CD4-positive, CD25-positive, alpha-beta regulatory T cell (primary cell): ENCODE data around the gene ZNF821. TPM values are rescaled to one million over a fixed set of nuclear protein-coding genes. Genes with fewer than 3 reads are reported as not detected.

Source experiments
- ATAC-seq, 2 donors: fragments of 150-1000 bp; cut with Tn5 transposase; one replicate each; pipeline ENCODE4 v1.10.0; 2021; ENCODE audit warnings: low read depth in 2 of 2, moderate number of reproducible peaks in 2 of 2, moderate library complexity in 1 of 2
- DNase-seq, 3 donors: peaks; one replicate each; pipeline versions ENCODE4 v3.0.0 to v3.0.0-alpha.2; 2012 to 2022; ENCODE audit warnings: mixed read lengths in 1 of 3
- H3K27ac ChIP-seq: one replicate; pipeline ENCODE4 v1.7.0; 2013; ENCODE audit warnings: mild to moderate bottlenecking, low read length; ENCODE audit not compliant: insufficient read depth, poor library complexity, severe bottlenecking
- H3K27me3 ChIP-seq: one replicate; pipeline ENCODE4 v1.7.0; 2013; ENCODE audit warnings: low read length; ENCODE audit not compliant: control insufficient read depth, insufficient read depth
- H3K36me3 ChIP-seq: one replicate; pipeline ENCODE4 v1.7.0; 2013; ENCODE audit warnings: mild to moderate bottlenecking, low read length, moderate library complexity; ENCODE audit not compliant: control insufficient read depth, insufficient read depth
- H3K4me1 ChIP-seq: 2 replicates; pipeline ENCODE4 v1.7.0; 2013; ENCODE audit warnings: mild to moderate bottlenecking, low read length; ENCODE audit not compliant: insufficient read depth, control insufficient read depth, poor library complexity, severe bottlenecking
- H3K4me3 ChIP-seq: one replicate; pipeline ENCODE4 v1.7.0; 2013; ENCODE audit warnings: low read depth, mild to moderate bottlenecking, low read length, moderate library complexity
- H3K9me3 ChIP-seq, 2 experiments: 1 replicate in 1 of 2; 2 replicates in 1 of 2; pipeline ENCODE4 v1.7.0; 2013; ENCODE audit warnings: low read length in 2 of 2, mild to moderate bottlenecking in 1 of 2, moderate library complexity in 1 of 2; ENCODE audit not compliant: control insufficient read depth in 2 of 2
- H3K27ac Mint-ChIP-seq, 3 donors: one replicate each; pipeline ENCODE4 v1.8.0; 2020 to 2022; ENCODE audit warnings: mild to moderate bottlenecking in 3 of 3, mixed read lengths in 3 of 3, moderate library complexity in 2 of 3
- H3K27me3 Mint-ChIP-seq: one replicate; pipeline ENCODE4 v1.8.0; 2022; ENCODE audit warnings: mild to moderate bottlenecking, mixed read lengths
- H3K36me3 Mint-ChIP-seq: one replicate; pipeline ENCODE4 v1.8.0; 2020; ENCODE audit warnings: mixed read lengths
- H3K4me1 Mint-ChIP-seq, 4 donors: one replicate each; pipeline ENCODE4 v1.8.0; 2020 to 2022; ENCODE audit warnings: mixed read lengths in 4 of 4, mild to moderate bottlenecking in 1 of 4
- H3K4me3 Mint-ChIP-seq, 4 donors: one replicate each; pipeline ENCODE4 v1.8.0; 2020 to 2022; ENCODE audit warnings: mild to moderate bottlenecking in 4 of 4, mixed read lengths in 4 of 4, moderate library complexity in 3 of 4
- H3K9me3 Mint-ChIP-seq, 7 donors: one replicate each; pipeline ENCODE4 v1.8.0; 2020 to 2022; ENCODE audit warnings: mixed read lengths in 7 of 7, mild to moderate bottlenecking in 3 of 7, moderate library complexity in 2 of 7
- polyA plus RNA-seq, 4 donors: library from polyadenylated mRNA; unstranded; fragments of 300-500 nt; fragmentation: Illumina TruSeq; gene quantifications; one replicate each; pipeline ENCODE4 v1.2.3, GENCODE V29; 2021
- total RNA-seq: library from RNA; stranded (reverse); gene quantifications from one replicate; pipeline ENCODE4 v1.2.3, GENCODE V29; 2022

The ZNF821 gene
- total and polyA plus RNA-seq, 5 donors from 2014 or later: 13.3 to 21.6 (median 15.2) TPM

DNA sequence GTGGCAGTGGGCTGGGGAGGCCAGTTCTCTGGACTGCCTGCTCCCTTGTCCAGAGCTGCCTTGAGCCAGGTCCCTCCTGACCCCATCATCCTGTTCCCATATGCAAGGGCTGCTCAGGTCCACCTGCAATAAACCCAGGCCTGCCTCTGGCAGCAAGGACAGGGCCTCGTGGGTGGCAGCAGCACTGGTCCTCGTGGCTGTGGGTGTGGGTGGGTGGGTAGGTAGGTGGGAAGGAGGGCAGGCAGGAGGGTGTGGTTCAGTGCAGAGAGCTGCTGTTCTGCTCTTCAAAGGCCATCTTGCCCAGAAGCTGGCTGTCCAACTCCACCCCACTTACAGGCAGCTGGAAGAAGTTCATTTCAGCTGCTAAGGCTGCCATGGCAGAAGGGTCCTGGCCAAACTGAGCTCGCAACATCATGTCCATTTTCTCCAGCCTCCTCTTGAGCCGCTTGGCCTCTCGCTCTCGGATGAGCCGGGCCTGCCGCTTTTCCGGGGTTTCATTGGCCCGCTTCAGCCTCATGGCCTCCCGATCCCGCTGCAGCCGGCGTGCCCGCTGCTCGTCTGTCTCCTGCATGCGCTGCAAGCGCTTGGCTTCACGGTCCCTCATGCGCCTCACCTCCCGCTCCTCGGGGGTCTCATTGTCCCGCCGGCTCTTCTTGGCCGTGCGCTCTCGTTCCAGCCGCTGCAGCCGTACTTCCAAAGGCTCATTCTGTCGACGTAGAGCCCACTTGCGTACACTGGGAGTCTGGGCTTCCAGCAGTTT lies 24.0 kb downstream of the ZNF821 start:
- no peak overlapping the region for H3K4me3 Mint-ChIP-seq

DNA sequence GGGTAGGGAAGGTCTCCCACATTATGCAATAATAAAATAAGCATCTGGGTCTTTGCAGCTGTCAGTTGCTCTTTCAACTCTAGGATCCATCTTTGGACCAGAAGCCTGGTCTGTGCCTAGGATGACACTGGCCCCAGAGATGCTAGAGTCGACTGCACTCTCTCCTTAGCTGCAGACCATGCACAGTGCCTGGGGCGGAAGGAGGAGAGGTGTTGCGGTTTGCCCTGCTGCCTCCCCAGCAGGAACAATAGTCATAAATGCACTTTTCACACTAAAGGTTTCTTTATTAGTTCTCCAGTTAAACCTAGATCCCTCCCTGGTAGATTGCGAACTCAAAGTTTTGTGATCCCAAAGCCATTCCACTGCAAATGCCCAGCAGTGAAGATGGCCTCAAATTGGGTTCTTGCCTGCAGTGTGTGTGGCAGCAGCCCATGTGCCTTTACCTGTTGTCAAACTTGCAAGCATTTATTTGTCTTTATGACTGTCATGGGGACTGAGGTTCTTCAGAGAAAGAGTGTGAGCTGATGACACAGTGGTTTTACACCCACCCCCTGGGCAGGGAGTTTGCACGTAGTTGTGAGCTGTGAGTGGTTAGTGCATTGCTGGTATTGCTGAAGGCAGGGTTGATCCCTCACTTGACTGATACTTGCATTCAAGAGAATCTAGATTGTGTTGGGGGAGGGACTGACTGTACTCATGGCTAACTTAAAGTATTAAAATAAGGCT lies 27.9 kb downstream of the ZNF821 start:
- H3K4me1 Mint-ChIP-seq: peaks cover 28 to 72% (median 54%) of the 10 kb centered on the region in 4 donors
- Histone ChIP-seq H3K4me1 (peaks cover 26% of the 10 kb centered on the region), H3K36me3 (peaks cover 42% of the 10 kb centered on the region), H3K9me3 (no peaks in the 10 kb centered on the region), H3K27me3 (no peaks in the 10 kb centered on the region), H3K27ac (peak overlapping the region; percentile 48), H3K4me3 (no peak overlapping the region)
- ATAC-seq (peak; percentile 38 to 40), DNase-seq (peak in 1 of 3 donors; percentile 52)
- H3K4me3 Mint-ChIP-seq: peak overlapping the region; percentile 20 to 46 (median 28)
- no peaks in the 10 kb centered on the region for H3K9me3 Mint-ChIP-seq
- peaks cover 25% of the 10 kb centered on the region for H3K36me3 Mint-ChIP-seq
- H3K27me3 Mint-ChIP-seq: no peaks in the 10 kb centered on the region
- H3K27ac Mint-ChIP-seq: peak overlapping the region in 2 of 3 donors; percentile 30 to 81

More for the DNA sequence above, 24.0 kb downstream of the ZNF821 start:
- no peak for ATAC-seq
- Mint-ChIP-seq H3K36me3 (peaks cover 39% of the 10 kb centered on the region), H3K4me1 (peaks cover 20 to 37% (median 25%) of the 10 kb centered on the region in 4 donors), H3K27me3 (no peaks in the 10 kb centered on the region), H3K9me3 (no peaks in the 10 kb centered on the region), H3K27ac (peak overlapping the region in 2 of 3 donors; percentile 31 to 43)
- peaks cover 5% of the 10 kb centered on the region for H3K4me1 ChIP-seq
- peaks cover 71% of the 10 kb centered on the region for H3K36me3 ChIP-seq
- DNase-seq: no peak
- no peak overlapping the region for H3K4me3 ChIP-seq
- no peaks in the 10 kb centered on the region for H3K27me3 ChIP-seq
- H3K9me3 ChIP-seq: no peaks in the 10 kb centered on the region
- no peak overlapping the region for H3K27ac ChIP-seq

DNA sequence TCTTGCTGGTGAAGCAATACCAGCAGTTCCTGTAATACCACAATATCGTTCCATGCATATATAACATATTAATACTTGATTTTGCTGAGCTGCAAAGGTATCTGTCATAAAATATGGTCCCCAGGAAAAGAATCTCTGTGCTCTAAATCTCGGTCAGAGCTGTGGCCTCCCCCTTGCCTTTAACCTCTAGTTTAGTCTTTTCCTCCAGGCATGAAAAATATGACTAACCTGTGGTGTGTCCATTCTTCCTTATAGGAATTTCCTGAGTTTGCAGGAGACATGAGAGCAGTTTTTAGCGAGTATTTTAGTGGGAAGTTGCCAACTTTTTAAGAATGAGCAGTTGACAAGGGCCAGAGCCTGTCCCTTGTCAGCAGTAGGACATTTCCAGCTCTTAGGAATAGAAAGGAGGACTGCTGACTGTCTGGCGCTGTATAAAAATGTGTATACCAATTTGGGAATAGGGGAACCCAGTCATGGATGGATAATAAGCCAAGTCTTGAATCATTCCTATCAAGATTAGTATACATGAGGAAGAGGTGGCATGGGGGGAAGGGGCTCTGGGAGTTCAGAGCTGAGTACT lies 29.5 kb downstream of the ZNF821 start:
- Histone ChIP-seq H3K27me3 (no peaks in the 10 kb centered on the region), H3K36me3 (peaks cover 46% of the 10 kb centered on the region), H3K4me3 (no peak overlapping the region), H3K27ac (no peak overlapping the region), H3K9me3 (no peaks in the 10 kb centered on the region), H3K4me1 (peaks cover 26% of the 10 kb centered on the region)
- ATAC-seq: no peak
- peak overlapping the region in 2 of 3 donors; percentile 86 to 87 for H3K27ac Mint-ChIP-seq
- no peak for DNase-seq
- peak overlapping the region in 3 of 4 donors; percentile 28 to 85 (median 73) for H3K4me3 Mint-ChIP-seq
- no peaks in the 10 kb centered on the region for H3K9me3 Mint-ChIP-seq
- H3K36me3 Mint-ChIP-seq: peaks cover 35% of the 10 kb centered on the region
- H3K27me3 Mint-ChIP-seq: no peaks in the 10 kb centered on the region
- H3K4me1 Mint-ChIP-seq: peaks cover 28 to 78% (median 60%) of the 10 kb centered on the region in 4 donors

DNA sequence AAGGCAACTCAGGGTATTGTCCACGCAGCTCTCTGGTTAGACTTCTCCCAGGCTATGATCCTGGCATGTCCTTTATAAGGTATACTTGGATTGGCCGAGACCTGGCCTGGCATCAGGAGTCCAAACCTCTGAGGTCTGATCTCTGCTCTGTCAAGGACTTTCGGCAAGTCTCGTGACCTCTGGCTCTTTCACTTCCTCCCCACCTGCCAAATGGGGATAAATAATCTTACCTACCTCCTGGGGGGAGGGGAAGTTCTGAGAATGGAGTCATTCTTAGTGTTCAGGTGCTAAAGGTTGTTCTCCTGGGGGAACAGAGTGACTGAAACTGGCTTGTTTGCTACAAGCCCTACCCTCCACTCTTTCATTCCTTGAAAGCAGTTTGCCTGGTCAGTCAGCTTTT lies 30.6 kb downstream of the ZNF821 start:
- H3K36me3 Mint-ChIP-seq: peaks cover 34% of the 10 kb centered on the region
- Histone ChIP-seq H3K36me3 (peaks cover 46% of the 10 kb centered on the region), H3K4me1 (peaks cover 26% of the 10 kb centered on the region), H3K27ac (no peak overlapping the region), H3K27me3 (no peaks in the 10 kb centered on the region), H3K9me3 (no peaks in the 10 kb centered on the region), H3K4me3 (peak overlapping the region; percentile 21)
- no peaks in the 10 kb centered on the region for H3K27me3 Mint-ChIP-seq
- peak overlapping the region in 3 of 4 donors; percentile 44 to 73 (median 70) for H3K4me3 Mint-ChIP-seq
- ATAC-seq: peak in 1 of 2 donors; percentile 23
- peak overlapping the region; percentile 86 to 99 (median 87) for H3K27ac Mint-ChIP-seq
- H3K9me3 Mint-ChIP-seq: no peaks in the 10 kb centered on the region
- H3K4me1 Mint-ChIP-seq: peaks cover 24 to 72% (median 62%) of the 10 kb centered on the region in 4 donors
- DNase-seq: peak in 1 of 3 donors; percentile 74

GRCh38 chr16:71852561-71852960 lies 31.4 kb downstream of the ZNF821 start:
- Mint-ChIP-seq H3K4me1 (peaks cover 28 to 78% (median 69%) of the 10 kb centered on the region in 4 donors), H3K36me3 (peaks cover 38% of the 10 kb centered on the region), H3K27ac (peak overlapping the region; percentile 86 to 99 (median 87)), H3K27me3 (no peaks in the 10 kb centered on the region), H3K4me3 (peak overlapping the region in 3 of 4 donors; percentile 15 to 73 (median 36)), H3K9me3 (no peaks in the 10 kb centered on the region)
- no peak for ATAC-seq
- Histone ChIP-seq H3K36me3 (peaks cover 48% of the 10 kb centered on the region), H3K9me3 (no peaks in the 10 kb centered on the region), H3K4me1 (peaks cover 26% of the 10 kb centered on the region), H3K4me3 (no peak overlapping the region), H3K27ac (no peak overlapping the region), H3K27me3 (no peaks in the 10 kb centered on the region)
- DNase-seq: no peak

DNA sequence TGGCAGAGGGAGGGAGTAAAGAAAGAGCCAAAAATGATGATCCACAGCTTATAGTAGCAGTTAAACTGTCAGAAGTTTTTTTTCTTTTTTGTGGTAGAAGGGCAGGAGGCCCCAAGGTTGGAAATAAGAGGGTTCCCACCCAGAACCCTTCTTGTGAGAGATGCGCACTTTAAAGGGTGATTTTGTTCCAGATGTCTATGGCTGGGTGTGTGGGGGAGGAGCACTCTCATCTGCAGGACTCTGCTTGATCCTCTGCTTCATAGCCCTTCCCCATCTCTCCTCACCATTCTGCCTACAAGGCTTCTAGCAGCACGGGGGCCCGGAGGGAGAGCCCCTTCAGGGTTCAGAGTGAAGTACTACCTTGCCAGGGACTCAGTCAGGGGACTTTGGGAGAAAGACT lies 31.8 kb downstream of the ZNF821 start:
- Mint-ChIP-seq H3K9me3 (no peaks in the 10 kb centered on the region), H3K4me3 (peak overlapping the region; percentile 13 to 73 (median 26)), H3K27ac (peak overlapping the region in 2 of 3 donors; percentile 46 to 86), H3K36me3 (peaks cover 38% of the 10 kb centered on the region), H3K27me3 (no peaks in the 10 kb centered on the region), H3K4me1 (peaks cover 29 to 79% (median 70%) of the 10 kb centered on the region in 4 donors)
- no peaks in the 10 kb centered on the region for H3K9me3 ChIP-seq
- H3K27ac ChIP-seq: no peak overlapping the region
- H3K36me3 ChIP-seq: peaks cover 46% of the 10 kb centered on the region
- H3K4me1 ChIP-seq: peaks cover 29% of the 10 kb centered on the region
- H3K27me3 ChIP-seq: no peaks in the 10 kb centered on the region
- no peak for ATAC-seq
- no peak overlapping the region for H3K4me3 ChIP-seq
- DNase-seq: no peak

GRCh38 chr16:71851746-71852145 lies 32.2 kb downstream of the ZNF821 start:
- Histone ChIP-seq H3K36me3 (peaks cover 46% of the 10 kb centered on the region), H3K27ac (no peak overlapping the region), H3K4me1 (peaks cover 33% of the 10 kb centered on the region), H3K27me3 (no peaks in the 10 kb centered on the region), H3K9me3 (no peaks in the 10 kb centered on the region), H3K4me3 (no peak overlapping the region)
- Mint-ChIP-seq H3K9me3 (no peaks in the 10 kb centered on the region), H3K27ac (peak overlapping the region in 2 of 3 donors; percentile 46 to 86), H3K4me3 (peak overlapping the region in 1 of 4 donors; percentile 13), H3K27me3 (no peaks in the 10 kb centered on the region), H3K4me1 (peaks cover 32 to 80% (median 70%) of the 10 kb centered on the region in 4 donors), H3K36me3 (peaks cover 38% of the 10 kb centered on the region)
- no peak for ATAC-seq
- no peak for DNase-seq
